Astrocyte (in vitro differentiated cells and primary cell): ENCODE results near the gene PODN.

Source experiments
- EZH2 ChIP-seq: IDR thresholded peaks from 2 replicates; pipeline ENCODE4 v1.6.1; 2012; ENCODE audit warnings: mild to moderate bottlenecking, low read length, inconsistent platforms; ENCODE audit not compliant: insufficient read depth
- TF ChIP-seq, protein P1 (sequence below): IDR thresholded peaks from 2 replicates; pipeline ENCODE4 v1.5.1; 2011; ENCODE audit warnings: low read depth, mild to moderate bottlenecking, inconsistent platforms, low read length, moderate library complexity; ENCODE audit not compliant: insufficient read depth

DNA sequence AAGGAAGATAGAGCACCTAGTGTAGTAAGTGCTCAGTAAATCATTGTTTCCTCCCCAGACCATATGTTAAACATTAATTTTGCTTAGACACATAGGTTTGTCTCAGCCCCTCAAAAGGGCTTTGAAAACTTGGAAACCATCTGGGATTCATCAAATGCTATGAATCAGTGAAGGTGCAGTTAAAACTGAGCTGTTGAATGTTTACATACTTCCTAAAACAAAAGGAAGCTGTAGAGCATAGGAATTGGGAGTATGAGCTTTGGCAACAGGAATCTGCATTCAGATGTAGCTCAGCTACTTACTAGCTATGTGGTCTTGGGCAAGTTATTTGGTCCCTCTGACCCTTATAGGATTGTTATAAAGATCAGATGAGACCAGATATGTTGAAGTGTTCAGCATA lies 18.7 kb upstream of the PODN start:
- TF ChIP-seq, protein P1, sequence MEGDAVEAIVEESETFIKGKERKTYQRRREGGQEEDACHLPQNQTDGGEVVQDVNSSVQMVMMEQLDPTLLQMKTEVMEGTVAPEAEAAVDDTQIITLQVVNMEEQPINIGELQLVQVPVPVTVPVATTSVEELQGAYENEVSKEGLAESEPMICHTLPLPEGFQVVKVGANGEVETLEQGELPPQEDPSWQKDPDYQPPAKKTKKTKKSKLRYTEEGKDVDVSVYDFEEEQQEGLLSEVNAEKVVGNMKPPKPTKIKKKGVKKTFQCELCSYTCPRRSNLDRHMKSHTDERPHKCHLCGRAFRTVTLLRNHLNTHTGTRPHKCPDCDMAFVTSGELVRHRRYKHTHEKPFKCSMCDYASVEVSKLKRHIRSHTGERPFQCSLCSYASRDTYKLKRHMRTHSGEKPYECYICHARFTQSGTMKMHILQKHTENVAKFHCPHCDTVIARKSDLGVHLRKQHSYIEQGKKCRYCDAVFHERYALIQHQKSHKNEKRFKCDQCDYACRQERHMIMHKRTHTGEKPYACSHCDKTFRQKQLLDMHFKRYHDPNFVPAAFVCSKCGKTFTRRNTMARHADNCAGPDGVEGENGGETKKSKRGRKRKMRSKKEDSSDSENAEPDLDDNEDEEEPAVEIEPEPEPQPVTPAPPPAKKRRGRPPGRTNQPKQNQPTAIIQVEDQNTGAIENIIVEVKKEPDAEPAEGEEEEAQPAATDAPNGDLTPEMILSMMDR: no peak
- TF ChIP-seq EZH2: no peak
